HEK293 (cell line): ENCODE results near the gene GRM4.

ENCODE experiments used
- MEIS1 ChIP-seq: sonication (generic); formaldehyde crosslinking; IDR thresholded peaks from 2 replicates; pipeline ENCODE4 v1.8.1; 2022; ENCODE audit warnings: missing genetic modification reagents, mild to moderate bottlenecking, borderline replicate concordance
- TRIM28 ChIP-seq: IDR thresholded peaks from 2 replicates; pipeline ENCODE4 v1.6.1; 2011; ENCODE audit warnings: low read length, control low read depth, borderline replicate concordance
- ZNF239 ChIP-seq: fragments of 450-650 bp; formaldehyde crosslinking; IDR thresholded peaks from 2 replicates; pipeline ENCODE4 v1.5.1; 2016; ENCODE audit warnings: missing biosample characterization, missing genetic modification characterization
- TF ChIP-seq, protein P1 (sequence below): fragments of 450-650 bp; formaldehyde crosslinking; IDR thresholded peaks from 2 replicates; pipeline ENCODE4 v1.5.1; 2016; ENCODE audit warnings: missing biosample characterization, missing genetic modification characterization
- TF ChIP-seq, protein P2 (sequence below): fragments of 450-650 bp; formaldehyde crosslinking; IDR thresholded peaks from 2 replicates; pipeline ENCODE4 v1.5.1; 2016; ENCODE audit warnings: missing biosample characterization, missing genetic modification characterization

- TF ChIP-seq, protein P1, sequence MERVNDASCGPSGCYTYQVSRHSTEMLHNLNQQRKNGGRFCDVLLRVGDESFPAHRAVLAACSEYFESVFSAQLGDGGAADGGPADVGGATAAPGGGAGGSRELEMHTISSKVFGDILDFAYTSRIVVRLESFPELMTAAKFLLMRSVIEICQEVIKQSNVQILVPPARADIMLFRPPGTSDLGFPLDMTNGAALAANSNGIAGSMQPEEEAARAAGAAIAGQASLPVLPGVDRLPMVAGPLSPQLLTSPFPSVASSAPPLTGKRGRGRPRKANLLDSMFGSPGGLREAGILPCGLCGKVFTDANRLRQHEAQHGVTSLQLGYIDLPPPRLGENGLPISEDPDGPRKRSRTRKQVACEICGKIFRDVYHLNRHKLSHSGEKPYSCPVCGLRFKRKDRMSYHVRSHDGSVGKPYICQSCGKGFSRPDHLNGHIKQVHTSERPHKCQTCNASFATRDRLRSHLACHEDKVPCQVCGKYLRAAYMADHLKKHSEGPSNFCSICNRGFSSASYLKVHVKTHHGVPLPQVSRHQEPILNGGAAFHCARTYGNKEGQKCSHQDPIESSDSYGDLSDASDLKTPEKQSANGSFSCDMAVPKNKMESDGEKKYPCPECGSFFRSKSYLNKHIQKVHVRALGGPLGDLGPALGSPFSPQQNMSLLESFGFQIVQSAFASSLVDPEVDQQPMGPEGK = no peak
- TF ChIP-seq ZNF239 (tag by site-specific recombination) = no peak
- TF ChIP-seq, protein P2, sequence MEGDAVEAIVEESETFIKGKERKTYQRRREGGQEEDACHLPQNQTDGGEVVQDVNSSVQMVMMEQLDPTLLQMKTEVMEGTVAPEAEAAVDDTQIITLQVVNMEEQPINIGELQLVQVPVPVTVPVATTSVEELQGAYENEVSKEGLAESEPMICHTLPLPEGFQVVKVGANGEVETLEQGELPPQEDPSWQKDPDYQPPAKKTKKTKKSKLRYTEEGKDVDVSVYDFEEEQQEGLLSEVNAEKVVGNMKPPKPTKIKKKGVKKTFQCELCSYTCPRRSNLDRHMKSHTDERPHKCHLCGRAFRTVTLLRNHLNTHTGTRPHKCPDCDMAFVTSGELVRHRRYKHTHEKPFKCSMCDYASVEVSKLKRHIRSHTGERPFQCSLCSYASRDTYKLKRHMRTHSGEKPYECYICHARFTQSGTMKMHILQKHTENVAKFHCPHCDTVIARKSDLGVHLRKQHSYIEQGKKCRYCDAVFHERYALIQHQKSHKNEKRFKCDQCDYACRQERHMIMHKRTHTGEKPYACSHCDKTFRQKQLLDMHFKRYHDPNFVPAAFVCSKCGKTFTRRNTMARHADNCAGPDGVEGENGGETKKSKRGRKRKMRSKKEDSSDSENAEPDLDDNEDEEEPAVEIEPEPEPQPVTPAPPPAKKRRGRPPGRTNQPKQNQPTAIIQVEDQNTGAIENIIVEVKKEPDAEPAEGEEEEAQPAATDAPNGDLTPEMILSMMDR (tag by site-specific recombination) = no peak
- no peak for TF ChIP-seq MEIS1 (CRISPR knock-in tag)
- TF ChIP-seq TRIM28 = no peak
Observed at GRCh38 chr6:34157236-34157830, 11.4 kb upstream of the GRM4 start.
